Daoy (cell line): Measurements from ENCODE around the gene GOSR2. TPM values are rescaled to one million over a fixed set of nuclear protein-coding genes. Genes with fewer than 3 reads are reported as not detected.
"Not testable (repeated sequence)": the region's sequence is repeated elsewhere in the genome, so short reads cannot be mapped to it uniquely, and the experiment has no call there.

Source experiments
- DNase-seq: peaks from one replicate; pipeline ENCODE4 v3.0.0-alpha.2; 2015; ENCODE audit warnings: low read depth
- total RNA-seq: library from RNA; depleted of rRNA; stranded (reverse); fragments of >200 nt; shearing (Covaris generic); gene quantifications from 2 replicates; pipeline ENCODE4 v1.2.3, GENCODE V29; 2014

Gene GOSR2
- total RNA-seq, 1 experiment from 2014 or later, result 67.7 TPM

GRCh38 chr17:46894024-46894423 is 28.9 kb upstream of the GOSR2 start:
- DNase-seq, result no peak

- peak; percentile 34 for DNase-seq
These were observed 28.3 kb upstream of the GOSR2 start for GRCh38 chr17:46894476-46895151.

GRCh38 chr17:46895171-46895570 is 27.8 kb upstream of the GOSR2 start:
- no peak for DNase-seq

- no peak for DNase-seq
These were observed 26.0 kb upstream of the GOSR2 start for GRCh38 chr17:46896991-46897390.

- DNase-seq, result no peak
These were observed 24.6 kb upstream of the GOSR2 start for GRCh38 chr17:46898364-46898763.

- no peak for DNase-seq
These were observed 24.1 kb upstream of the GOSR2 start for GRCh38 chr17:46898860-46899259.

GRCh38 chr17:46901291-46901690 is 21.7 kb upstream of the GOSR2 start:
- no peak for DNase-seq

GRCh38 chr17:46903762-46904672 is 18.9 kb upstream of the GOSR2 start:
- DNase-seq, result no peak

GRCh38 chr17:46908068-46908737 is 14.8 kb upstream of the GOSR2 start:
- DNase-seq, result no peak

GRCh38 chr17:46910179-46910927 is 12.6 kb upstream of the GOSR2 start:
- no peak for DNase-seq

- no peak for DNase-seq
These were observed 11.6 kb upstream of the GOSR2 start for GRCh38 chr17:46911311-46911710.

GRCh38 chr17:46915596-46915995 is 7.4 kb upstream of the GOSR2 start:
- DNase-seq, result no peak

- no peak for DNase-seq
These were observed 6.7 kb upstream of the GOSR2 start for GRCh38 chr17:46916211-46916610.

GRCh38 chr17:46916623-46917022 is 6.3 kb upstream of the GOSR2 start:
- no peak for DNase-seq

GRCh38 chr17:46917041-46917440 is 5.9 kb upstream of the GOSR2 start:
- no peak for DNase-seq

- DNase-seq, result no peak
These were observed 5.4 kb upstream of the GOSR2 start for GRCh38 chr17:46917516-46917915.

GRCh38 chr17:46921962-46922361 is 998 bp upstream of the GOSR2 start:
- DNase-seq, result not testable (repeated sequence)

- no peak for DNase-seq
These were observed 515 bp upstream of the GOSR2 start for GRCh38 chr17:46922487-46922803.

- DNase-seq, result no peak
These were observed 2.4 kb downstream of the GOSR2 start for GRCh38 chr17:46925185-46925868.

- no peak for DNase-seq
These were observed 5.7 kb downstream of the GOSR2 start for GRCh38 chr17:46928467-46929261.

GRCh38 chr17:46929413-46929812 is 6.5 kb downstream of the GOSR2 start:
- DNase-seq, result peak; percentile 82
